Esophagus squamous epithelium (tissue), 5 donors: Measurements from ENCODE around the gene ZNF521. TPM values are rescaled to one million over a fixed set of nuclear protein-coding genes. Genes with fewer than 3 reads are reported as not detected.

Experiments used
- DNase-seq: peaks from one replicate; lab custom pipeline; 2025; lab: John Stamatoyannopoulos, UW
- H3K27ac ChIP-seq, 4 donors: fragments of 200-600 bp; sonication (generic); one replicate each; pipeline ENCODE4 v1.5.1; 2016 to 2019; ENCODE audit warnings: mild to moderate bottlenecking in 1 of 4
- H3K27me3 ChIP-seq, 4 donors: fragments of 200-600 bp; sonication (generic); 1 replicate in 3 of 4; 2 replicates in 1 of 4; pipeline versions ENCODE4 v1.5.1 to v1.6.0; 2017 to 2021; ENCODE audit warnings: antibody characterized with exemption in 1 of 4
- H3K36me3 ChIP-seq, 3 donors: fragments of 200-600 bp; sonication (generic); one replicate each; pipeline ENCODE4 v1.5.1; 2016 to 2019
- H3K4me1 ChIP-seq, 3 donors: fragments of 200-600 bp; sonication (generic); one replicate each; pipeline ENCODE4 v1.5.1; 2017 to 2019
- H3K4me3 ChIP-seq, 4 donors: fragments of 200-600 bp; sonication (generic); 1 replicate in 3 of 4; 2 replicates in 1 of 4; pipeline ENCODE4 v1.5.1; 2016 to 2019; ENCODE audit warnings: mild to moderate bottlenecking in 2 of 4, moderate library complexity in 1 of 4
- H3K9me3 ChIP-seq, 3 donors: fragments of 200-600 bp; sonication (generic); one replicate each; pipeline ENCODE4 v1.5.1; 2016 to 2019
- POLR2A ChIP-seq, 4 donors: fragments of 450-650 bp; IDR thresholded peaks; one replicate each; pipeline ENCODE4 v1.6.1; 2017; ENCODE audit warnings: antibody characterized with exemption in 4 of 4, mild to moderate bottlenecking in 4 of 4, moderate library complexity in 3 of 4
- WGBS, 2 donors: methylation state at CpG; one replicate each; pipeline ENCODE4 v1.1.5; 2018; 5-methylcytosine and 5-hydroxymethylcytosine counted together
- intact Hi-C: fragments of 100-400 bp; cut with DNase I; formaldehyde crosslinking; loops from one replicate; pipeline ENCODE4 v1.15.0; 2022
- total RNA-seq, 4 donors: library from RNA; depleted of rRNA; stranded (reverse); fragments of >200 nt; gene quantifications; one replicate each; pipeline ENCODE4 v1.1.0, GENCODE V29; 2016
- TF ChIP-seq, protein P1 (sequence below), 6 experiments: fragments of 450-650 bp in 4 of 6; fragments of 200-600 bp in 2 of 6; sonication (generic) in 2 of 6; IDR thresholded peaks; one replicate each; pipeline ENCODE4 v1.5.1; 2016 to 2019; ENCODE audit warnings: antibody characterized with exemption in 6 of 6, mild to moderate bottlenecking in 4 of 6, moderate library complexity in 4 of 6
- donor health status: DM: yes; HTN: yes; CAD: no.

The ZNF521 gene
- total RNA-seq, 4 donors from 2014 or later = 0.68 to 11.3 (median 4.7) TPM

DNA sequence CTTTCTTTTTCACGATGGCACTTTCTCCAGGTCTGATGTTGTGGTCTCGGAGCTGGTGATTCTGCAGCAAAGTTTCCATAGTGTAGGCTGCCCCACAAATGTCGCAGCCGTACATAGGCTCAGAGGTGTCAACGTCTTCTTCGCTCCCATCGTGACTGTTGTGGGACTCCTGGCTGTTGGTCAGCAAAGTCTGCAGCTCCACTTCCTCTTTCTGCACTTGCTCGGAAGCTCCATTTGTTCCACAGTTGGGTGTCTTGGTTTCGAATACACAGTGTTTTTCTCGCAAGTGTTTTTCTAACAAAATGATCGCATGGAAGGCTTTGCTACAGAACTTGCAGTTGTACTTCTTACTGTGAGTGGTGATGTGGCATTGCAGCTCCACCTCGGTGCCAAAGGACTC is 126.8 kb downstream of the ZNF521 start:
- intact Hi-C loops = no loop called here
- TF ChIP-seq, protein P1, sequence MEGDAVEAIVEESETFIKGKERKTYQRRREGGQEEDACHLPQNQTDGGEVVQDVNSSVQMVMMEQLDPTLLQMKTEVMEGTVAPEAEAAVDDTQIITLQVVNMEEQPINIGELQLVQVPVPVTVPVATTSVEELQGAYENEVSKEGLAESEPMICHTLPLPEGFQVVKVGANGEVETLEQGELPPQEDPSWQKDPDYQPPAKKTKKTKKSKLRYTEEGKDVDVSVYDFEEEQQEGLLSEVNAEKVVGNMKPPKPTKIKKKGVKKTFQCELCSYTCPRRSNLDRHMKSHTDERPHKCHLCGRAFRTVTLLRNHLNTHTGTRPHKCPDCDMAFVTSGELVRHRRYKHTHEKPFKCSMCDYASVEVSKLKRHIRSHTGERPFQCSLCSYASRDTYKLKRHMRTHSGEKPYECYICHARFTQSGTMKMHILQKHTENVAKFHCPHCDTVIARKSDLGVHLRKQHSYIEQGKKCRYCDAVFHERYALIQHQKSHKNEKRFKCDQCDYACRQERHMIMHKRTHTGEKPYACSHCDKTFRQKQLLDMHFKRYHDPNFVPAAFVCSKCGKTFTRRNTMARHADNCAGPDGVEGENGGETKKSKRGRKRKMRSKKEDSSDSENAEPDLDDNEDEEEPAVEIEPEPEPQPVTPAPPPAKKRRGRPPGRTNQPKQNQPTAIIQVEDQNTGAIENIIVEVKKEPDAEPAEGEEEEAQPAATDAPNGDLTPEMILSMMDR (IDR thresholded peaks at IDR 0.05) = no peak
- no peak for TF ChIP-seq POLR2A (IDR thresholded peaks at IDR 0.05)
- no peaks in the 10 kb centered on the region for H3K9me3 ChIP-seq
- H3K27ac ChIP-seq = no peak overlapping the region
- H3K27me3 ChIP-seq = no peaks in the 10 kb centered on the region
- peaks cover 0 to 17% (median 3%) of the 10 kb centered on the region in 3 donors for H3K4me1 ChIP-seq
- 77 to 91% methylated on average over 12 of the region's 12 CpGs for WGBS, 2 donors
- H3K36me3 ChIP-seq = peaks cover 0 to 5% (median 0%) of the 10 kb centered on the region in 3 donors
- no peak overlapping the region for H3K4me3 ChIP-seq
- no peak for DNase-seq

DNA sequence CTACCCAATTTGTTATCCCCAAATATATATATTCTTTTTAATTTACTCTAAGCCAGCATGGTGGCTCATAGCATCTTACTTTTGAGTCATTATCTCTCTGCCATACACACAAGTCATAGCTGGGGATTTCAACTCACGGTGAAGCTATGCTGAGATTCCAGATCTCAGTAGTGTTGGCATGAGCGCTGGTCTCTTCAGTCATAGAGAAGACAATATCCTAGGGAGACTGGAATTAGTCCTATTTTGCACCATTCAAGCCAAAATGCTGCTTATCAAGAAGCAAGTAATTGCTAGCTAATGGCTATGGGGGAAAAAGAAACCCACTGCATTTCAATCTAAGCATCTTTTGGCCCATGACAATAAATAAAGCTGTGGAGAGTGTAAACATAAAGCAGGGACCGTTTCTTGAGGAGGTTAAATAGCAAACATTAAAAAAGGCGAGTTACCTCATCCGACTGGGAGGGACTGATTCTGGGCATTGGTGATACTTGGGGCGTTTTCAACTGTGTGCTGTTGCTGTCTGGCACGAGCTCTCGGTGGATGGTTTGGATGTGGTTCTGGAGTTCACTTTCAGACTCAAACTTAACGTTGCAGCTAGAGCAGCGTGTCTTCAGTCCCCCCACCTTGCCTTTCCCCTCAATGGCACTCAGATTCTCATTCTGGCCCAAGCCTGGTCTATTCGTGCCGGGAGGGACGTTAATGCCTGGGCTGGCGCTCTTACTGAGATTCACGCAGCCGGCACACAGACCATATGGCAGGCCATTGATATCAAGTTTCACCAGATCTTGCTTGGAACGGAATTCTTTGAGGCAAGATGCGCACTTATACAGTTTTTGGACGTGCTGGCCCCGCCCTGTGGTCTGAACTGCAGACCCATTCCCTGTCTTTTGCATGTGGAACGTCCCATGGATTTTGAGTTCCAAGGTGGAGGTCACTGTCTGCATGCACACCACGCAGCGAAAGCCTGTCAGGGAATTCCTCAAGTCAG is 127.8 kb downstream of the ZNF521 start:
- H3K27me3 ChIP-seq = no peaks in the 10 kb centered on the region
- H3K27ac ChIP-seq = peak overlapping the region in 1 of 4 donors; percentile 45
- H3K36me3 ChIP-seq = peaks cover 0 to 5% (median 0%) of the 10 kb centered on the region in 3 donors
- H3K4me1 ChIP-seq = peaks cover 0 to 9% (median 0%) of the 10 kb centered on the region in 3 donors
- no peaks in the 10 kb centered on the region for H3K9me3 ChIP-seq
- TF ChIP-seq POLR2A (IDR thresholded peaks at IDR 0.05) = no peak
- TF ChIP-seq, protein P1 (IDR thresholded peaks at IDR 0.05) = no peak
- H3K4me3 ChIP-seq = no peak overlapping the region
- WGBS, 2 donors = 87 to 90% methylated on average over 16 to 23 of the region's 23 CpGs
- no peak for DNase-seq
- intact Hi-C loops = no loop called here

DNA sequence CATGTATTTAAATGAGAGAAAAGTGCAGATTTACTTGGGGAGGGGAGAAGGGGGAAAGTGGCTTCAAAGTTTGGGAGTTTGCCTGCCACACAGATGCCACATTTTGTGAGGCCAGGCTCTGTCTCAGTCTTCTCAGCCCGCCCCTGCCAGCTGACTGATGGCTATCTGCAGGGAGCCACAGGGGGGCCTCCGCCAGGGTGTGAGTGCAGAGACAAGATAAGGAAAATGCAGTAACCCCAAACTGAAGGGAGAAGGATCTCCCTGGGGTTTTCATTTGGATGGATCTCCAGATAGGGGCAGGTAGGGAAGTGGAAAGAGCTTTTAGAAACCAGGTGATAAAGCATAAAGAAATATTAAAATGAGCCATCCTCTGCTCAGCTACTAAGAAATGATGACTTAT is 128.8 kb downstream of the ZNF521 start:
- TF ChIP-seq, protein P1 (IDR thresholded peaks at IDR 0.05) = no peak
- no peak for TF ChIP-seq POLR2A (IDR thresholded peaks at IDR 0.05)
- no peaks in the 10 kb centered on the region for H3K4me1 ChIP-seq
- peak overlapping the region in 1 of 4 donors; percentile 45 for H3K27ac ChIP-seq
- WGBS, 2 donors = 76% methylated on average over 2 of the region's 2 CpGs; no CpG with 5 or more reads in 1 of the 2 donors
- no peaks in the 10 kb centered on the region for H3K9me3 ChIP-seq
- intact Hi-C loops = no loop called here
- no peaks in the 10 kb centered on the region for H3K27me3 ChIP-seq
- peaks cover 0 to 5% (median 0%) of the 10 kb centered on the region in 3 donors for H3K36me3 ChIP-seq
- H3K4me3 ChIP-seq = no peak overlapping the region
- DNase-seq = no peak

DNA sequence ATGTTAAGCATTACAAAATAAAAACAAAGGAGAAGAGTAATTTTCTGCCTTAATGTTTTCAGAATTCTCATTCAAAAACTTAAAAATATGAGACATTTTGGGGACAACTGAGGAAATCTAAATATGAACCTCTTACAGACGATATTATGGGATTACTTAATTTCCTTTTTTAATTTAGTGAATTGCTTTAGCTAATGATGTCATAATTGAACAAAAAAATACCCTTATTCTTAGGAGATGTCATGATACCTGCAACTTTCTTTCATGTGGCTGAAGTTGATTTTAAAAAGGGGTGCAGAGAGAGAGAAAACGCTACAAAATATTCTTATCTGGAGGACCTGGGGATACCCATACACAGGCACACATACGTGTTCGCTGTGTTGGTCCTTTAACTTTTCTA is 129.3 kb downstream of the ZNF521 start:
- Histone ChIP-seq H3K9me3 (no peaks in the 10 kb centered on the region), H3K27me3 (no peaks in the 10 kb centered on the region), H3K4me3 (no peak overlapping the region), H3K36me3 (peaks cover 0 to 5% (median 0%) of the 10 kb centered on the region in 3 donors), H3K27ac (no peak overlapping the region), H3K4me1 (no peaks in the 10 kb centered on the region)
- TF ChIP-seq, protein P1 (IDR thresholded peaks at IDR 0.05) = no peak
- TF ChIP-seq POLR2A (IDR thresholded peaks at IDR 0.05) = no peak
- DNase-seq = no peak
- 87% methylated on average over 4 of the region's 4 CpGs for WGBS, 2 donors
- intact Hi-C loops = no loop called here

GRCh38 chr18:25210622-25211021 is 141.3 kb downstream of the ZNF521 start:
- Histone ChIP-seq H3K4me1 (no peaks in the 10 kb centered on the region), H3K36me3 (no peaks in the 10 kb centered on the region), H3K27ac (no peak overlapping the region), H3K27me3 (no peaks in the 10 kb centered on the region), H3K9me3 (no peaks in the 10 kb centered on the region), H3K4me3 (no peak overlapping the region)
- no peak for DNase-seq
- WGBS, 2 donors = 63 to 88% methylated on average over 3 of the region's 3 CpGs
- intact Hi-C loops = no loop called here
- TF ChIP-seq, protein P1 (IDR thresholded peaks at IDR 0.05) = no peak
- TF ChIP-seq POLR2A (IDR thresholded peaks at IDR 0.05) = no peak
